GM12892 (cell line): Measurements from ENCODE around the gene ERVH48-1.

ENCODE experiments used
- DNase-seq: peaks from one replicate; pipeline ENCODE4 v3.0.0; 2011; ENCODE audit not compliant: insufficient read length
- FAIRE-seq: peaks from 2 replicates; lab custom pipeline; 2011; peaks lifted over from hg19 to GRCh38; lab: Jason Lieb, UNC
- POLR2A ChIP-seq: IDR thresholded peaks from 2 replicates; pipeline ENCODE4 v1.6.1; 2011; ENCODE audit warnings: low read depth, low read length, control low read depth
- POLR2AphosphoS5 ChIP-seq: IDR thresholded peaks from 2 replicates; pipeline ENCODE4 v1.6.1; 2011; ENCODE audit warnings: low read depth, low read length, control low read depth
- TAF1 ChIP-seq: IDR thresholded peaks from 2 replicates; pipeline ENCODE4 v1.6.1; 2011; ENCODE audit warnings: low read depth, mild to moderate bottlenecking, control low read depth, low read length, borderline replicate concordance

Gene ERVH48-1

GRCh38 chr21:42873096-42873495 lies 52.3 kb downstream of the ERVH48-1 start:
- TF ChIP-seq TAF1 (no peak), POLR2A (no peak), POLR2AphosphoS5 (no peak; the same call in 1 of the 2 replicates)
- DNase-seq: no peak
- FAIRE-seq: no peak

- FAIRE-seq (no peak), DNase-seq (no peak)
- TF ChIP-seq TAF1 (no peak), POLR2AphosphoS5 (no peak), POLR2A (no peak)
These were observed 57.2 kb downstream of the ERVH48-1 start for GRCh38 chr21:42868196-42868595.
